Pulmonary artery endothelial cell (primary cell): Measurements from ENCODE around the gene FBXO7. TPM values are rescaled to one million over a fixed set of nuclear protein-coding genes. Genes with fewer than 3 reads are reported as not detected.
"Not testable (repeated sequence)": the region's sequence is repeated elsewhere in the genome, so short reads cannot be mapped to it uniquely, and the experiment has no call there.

ENCODE experiments used
- DNase-seq: peaks from one replicate; pipeline ENCODE4 v3.0.0-alpha.2; 2011; ENCODE audit warnings: low read depth, low spot score
- total RNA-seq: library from RNA; depleted of rRNA; stranded (reverse); fragments of >200 nt; gene quantifications from 2 replicates; pipeline ENCODE4 v1.2.3, GENCODE V29; 2014

Gene FBXO7
- 48.1 and 50.5 TPM in 2 replicates for total RNA-seq

GRCh38 chr22:32474635-32475467 lies at the start of gene FBXO7:
Gene FBXO7 (plus strand): TSS chr22:32474811. CDS start chr22:32475003, 192 bp downstream.
- DNase-seq, result peak; percentile 71

GRCh38 chr22:32426881-32427280 lies 47.7 kb upstream of the FBXO7 start:
- no peak for DNase-seq

- DNase-seq, result no peak
Measured at GRCh38 chr22:32430352-32430751, 44.3 kb upstream of the FBXO7 start.

- DNase-seq, result no peak
Measured at GRCh38 chr22:32444068-32444467, 30.5 kb upstream of the FBXO7 start.

- DNase-seq, result no peak
Measured at GRCh38 chr22:32446321-32446720, 28.3 kb upstream of the FBXO7 start.

GRCh38 chr22:32448980-32449379 lies 25.6 kb upstream of the FBXO7 start:
- DNase-seq, result no peak

- no peak for DNase-seq
Measured at GRCh38 chr22:32457031-32457430, 17.6 kb upstream of the FBXO7 start.

- no peak for DNase-seq
Measured at GRCh38 chr22:32462452-32462851, 12.2 kb upstream of the FBXO7 start.

GRCh38 chr22:32465661-32466060 lies 8.9 kb upstream of the FBXO7 start:
- DNase-seq, result no peak

- no peak for DNase-seq
Measured at GRCh38 chr22:32466496-32466895, 8.1 kb upstream of the FBXO7 start.

GRCh38 chr22:32469799-32470212 lies 4.8 kb upstream of the FBXO7 start:
- DNase-seq, result no peak

- DNase-seq, result no peak
Measured at GRCh38 chr22:32473388-32473952, 1.1 kb upstream of the FBXO7 start.

GRCh38 chr22:32475468-32476010 lies 928 bp downstream of the FBXO7 start:
- no peak for DNase-seq

GRCh38 chr22:32476281-32477195 lies 1.9 kb downstream of the FBXO7 start:
- DNase-seq, result no peak

GRCh38 chr22:32477596-32477995 lies 3.0 kb downstream of the FBXO7 start:
- DNase-seq, result no peak

- DNase-seq, result not testable (repeated sequence)
Measured at GRCh38 chr22:32478552-32478951, 3.9 kb downstream of the FBXO7 start.

- no peak for DNase-seq
Measured at GRCh38 chr22:32478994-32479393, 4.4 kb downstream of the FBXO7 start.

GRCh38 chr22:32480238-32480637 lies 5.6 kb downstream of the FBXO7 start:
- no peak for DNase-seq

- DNase-seq, result no peak
Measured at GRCh38 chr22:32482708-32483107, 8.1 kb downstream of the FBXO7 start.

- no peak for DNase-seq
Measured at GRCh38 chr22:32486656-32487390, 12.2 kb downstream of the FBXO7 start.

- DNase-seq, result no peak
Measured at GRCh38 chr22:32487461-32487860, 12.8 kb downstream of the FBXO7 start.
